Caco-2 (cell line): ENCODE measurements around the gene SRSF10. TPM values are rescaled to one million over a fixed set of nuclear protein-coding genes. Genes with fewer than 3 reads are reported as not detected.

Experiments used
- BruUV-seq: library from RNA; stranded (reverse); fragments of 400-500 nt; replicated peaks from 2 replicates; lab custom pipeline; 2021; lab: Mats Ljungman, UMichigan
- CTCF ChIA-PET: fragments of 300-600 bp; sonication (Branson Sonifier 250); formaldehyde crosslinking; loops from one replicate; lab custom pipeline; 2022; ENCODE audit warnings: antibody characterized with exemption; lab: Charles Lee
- POLR2A ChIA-PET: fragments of 300-600 bp; sonication (Branson Sonifier 250); formaldehyde crosslinking; loops from one replicate; lab custom pipeline; 2022; ENCODE audit warnings: antibody characterized with exemption; lab: Charles Lee
- DNase-seq, 2 experiments: peaks; one replicate each; pipeline versions ENCODE4 v3.0.0 to v3.0.0-alpha.2; 2020 to 2022
- H3K27me3 ChIP-seq: replicated peaks from 2 replicates; pipeline ENCODE4 v1.6.0; 2011; ENCODE audit warnings: low read length; ENCODE audit not compliant: control insufficient read depth, insufficient read depth
- H3K36me3 ChIP-seq: 2 replicates; pipeline ENCODE4 v1.5.1; 2011; ENCODE audit warnings: low read length; ENCODE audit not compliant: control insufficient read depth, insufficient read depth
- H3K4me1 ChIP-seq: fragments of 250-450 bp; sonication (Bioruptor Pico); 2 replicates; pipeline ENCODE4 v1.5.1; 2020; ENCODE audit warnings: mild to moderate bottlenecking
- H3K4me3 ChIP-seq: 2 replicates; pipeline ENCODE4 v1.5.1; 2011; ENCODE audit warnings: low read depth, mild to moderate bottlenecking, control low read depth, low read length
- H3K9me3 ChIP-seq: fragments of 250-450 bp; sonication (Bioruptor Pico); 2 replicates; pipeline ENCODE4 v1.5.1; 2020; ENCODE audit warnings: mild to moderate bottlenecking, moderate library complexity
- H3K27ac Mint-ChIP-seq: one replicate; pipeline ENCODE4 v1.8.0; 2022; ENCODE audit warnings: mixed read lengths; ENCODE audit not compliant: unreplicated experiment
- H3K27me3 Mint-ChIP-seq: one replicate; pipeline ENCODE4 v1.8.0; 2022; ENCODE audit warnings: mixed read lengths; ENCODE audit not compliant: insufficient read depth, unreplicated experiment
- H3K36me3 Mint-ChIP-seq: one replicate; pipeline ENCODE4 v1.8.0; 2022; ENCODE audit warnings: mild to moderate bottlenecking, mixed read lengths; ENCODE audit not compliant: insufficient read depth, unreplicated experiment
- H3K4me1 Mint-ChIP-seq: one replicate; pipeline ENCODE4 v1.8.0; 2022; ENCODE audit warnings: low read depth, mixed read lengths; ENCODE audit not compliant: unreplicated experiment
- H3K4me3 Mint-ChIP-seq: one replicate; pipeline ENCODE4 v1.8.0; 2022; ENCODE audit warnings: mild to moderate bottlenecking, moderate library complexity, mixed read lengths; ENCODE audit not compliant: unreplicated experiment
- H3K9me3 Mint-ChIP-seq: one replicate; pipeline ENCODE4 v1.8.0; 2022; ENCODE audit warnings: mixed read lengths; ENCODE audit not compliant: unreplicated experiment
- CTCF ChIP-seq, 2 experiments: fragments of 200-600 bp in 1 of 2; IDR thresholded peaks; 1 replicate in 1 of 2; 2 replicates in 1 of 2; pipeline versions ENCODE4 v1.5.1 to v1.8.0; 2011 to 2022; ENCODE audit warnings: antibody characterized with exemption in 1 of 2, control low read depth in 1 of 2, inconsistent platforms in 1 of 2, low read depth in 1 of 2, low read length in 1 of 2, mild to moderate bottlenecking in 1 of 2, moderate library complexity in 1 of 2; ENCODE audit not compliant: insufficient read depth in 1 of 2, severe bottlenecking in 1 of 2, unreplicated experiment in 1 of 2
- intact Hi-C: fragments of 100-400 bp; cut with micrococcal nuclease; formaldehyde crosslinking; loops from one replicate; pipeline ENCODE4 v1.10.0; 2022; ENCODE audit not compliant: unreplicated experiment
- total RNA-seq: library from RNA; stranded (reverse); gene quantifications from 2 replicates; pipeline ENCODE4 v1.2.3, GENCODE V29; 2022

SRSF10 gene
- total RNA-seq, 1 experiment from 2014 or later: 128 TPM

GRCh38 chr1:24002695-24003094, 22.6 kb upstream of the SRSF10 start:
- peaks cover 8% of the 10 kb centered on the region for H3K4me1 Mint-ChIP-seq
- H3K27ac Mint-ChIP-seq: no peak overlapping the region
- Histone ChIP-seq H3K27me3 (no peaks in the 10 kb centered on the region), H3K9me3 (no peaks in the 10 kb centered on the region), H3K4me3 (no peak overlapping the region), H3K4me1 (peaks cover 8% of the 10 kb centered on the region; the same call in 1 of the 2 replicates), H3K36me3 (no peaks in the 10 kb centered on the region)
- H3K36me3 Mint-ChIP-seq: no peaks in the 10 kb centered on the region
- no TSS peak for BruUV-seq
- no peaks in the 10 kb centered on the region for H3K27me3 Mint-ChIP-seq
- intact Hi-C loops: no loop called here
- ChIA-PET POLR2A (interaction anchor here (0.5 to 0.6 kb wide), 2 partner anchors 16 to 109 kb away, joined by 3 to 5 read pairs; no protein-coding TSS in a partner anchor), CTCF (no interaction called here)
- no peak for TF ChIP-seq CTCF (IDR thresholded peaks at IDR 0.05; ENCODE audit: insufficient read depth in 1 of 2, low read depth in 1 of 2, low read length in 1 of 2, severe bottlenecking in 1 of 2, unreplicated experiment in 1 of 2)
- no peak for DNase-seq
- H3K9me3 Mint-ChIP-seq: no peaks in the 10 kb centered on the region
- no peak overlapping the region for H3K4me3 Mint-ChIP-seq

- BruUV-seq: no TSS peak
- Mint-ChIP-seq H3K36me3 (no peaks in the 10 kb centered on the region), H3K27ac (peak overlapping the region; percentile 53), H3K27me3 (no peaks in the 10 kb centered on the region), H3K4me3 (no peak overlapping the region), H3K9me3 (no peaks in the 10 kb centered on the region), H3K4me1 (peaks cover 8% of the 10 kb centered on the region)
- Histone ChIP-seq H3K36me3 (no peaks in the 10 kb centered on the region), H3K4me3 (no peak overlapping the region), H3K4me1 (peaks cover 8% of the 10 kb centered on the region; the same call in 1 of the 2 replicates), H3K9me3 (no peaks in the 10 kb centered on the region), H3K27me3 (no peaks in the 10 kb centered on the region)
- POLR2A ChIA-PET: no interaction called here
- CTCF ChIA-PET: no interaction called here
- DNase-seq: no peak
- intact Hi-C loops: no loop called here
- no peak for TF ChIP-seq CTCF (IDR thresholded peaks at IDR 0.05; ENCODE audit: insufficient read depth in 1 of 2, low read depth in 1 of 2, low read length in 1 of 2, severe bottlenecking in 1 of 2, unreplicated experiment in 1 of 2)
Observed at GRCh38 chr1:23999156-23999671, 19.1 kb upstream of the SRSF10 start.

- intact Hi-C loops: no loop called here
- no TSS peak for BruUV-seq
- H3K9me3 ChIP-seq: no peaks in the 10 kb centered on the region
- H3K4me1 Mint-ChIP-seq: no peaks in the 10 kb centered on the region
- peaks cover 2% of the 10 kb centered on the region; the same call in 1 of the 2 replicates for H3K4me1 ChIP-seq
- no peaks in the 10 kb centered on the region for H3K9me3 Mint-ChIP-seq
- TF ChIP-seq CTCF (IDR thresholded peaks at IDR 0.05; ENCODE audit: insufficient read depth in 1 of 2, low read depth in 1 of 2, low read length in 1 of 2, severe bottlenecking in 1 of 2, unreplicated experiment in 1 of 2): no peak
- H3K36me3 ChIP-seq: no peaks in the 10 kb centered on the region
- ChIA-PET CTCF (no interaction called here), POLR2A (no interaction called here)
- H3K27ac Mint-ChIP-seq: no peak overlapping the region
- no peaks in the 10 kb centered on the region for H3K27me3 Mint-ChIP-seq
- no peak overlapping the region for H3K4me3 ChIP-seq
- H3K4me3 Mint-ChIP-seq: no peak overlapping the region
- DNase-seq: no peak
- H3K36me3 Mint-ChIP-seq: no peaks in the 10 kb centered on the region
- H3K27me3 ChIP-seq: no peaks in the 10 kb centered on the region
Observed at GRCh38 chr1:23997812-23998211, 17.7 kb upstream of the SRSF10 start.
